HepG2 (cell line): ENCODE measurements around the gene PTGIS. TPM values are rescaled to one million over a fixed set of nuclear protein-coding genes. Genes with fewer than 3 reads are reported as not detected.

Experiments
- ATF1 ChIP-seq: IDR thresholded peaks from 2 replicates; pipeline ENCODE4 v1.6.1; 2016; ENCODE audit warnings: mild to moderate bottlenecking, control low read depth
- BORCS8-MEF2B ChIP-seq: sonication (generic); formaldehyde crosslinking; IDR thresholded peaks from 2 replicates; pipeline ENCODE4 v1.8.0; 2022; ENCODE audit warnings: mild to moderate bottlenecking, missing genetic modification reagents
- CHD4 ChIP-seq: fragments of 200-600 bp; sonication (generic); IDR thresholded peaks from 2 replicates; pipeline ENCODE4 v1.7.0; 2017; ENCODE audit warnings: mild to moderate bottlenecking, low read length, borderline replicate concordance
- DPF2 ChIP-seq: sonication (generic); formaldehyde crosslinking; IDR thresholded peaks from 2 replicates; pipeline ENCODE4 v1.4.0; 2020; ENCODE audit warnings: mild to moderate bottlenecking, low read depth, missing genetic modification reagents, borderline replicate concordance
- FOXA1 ChIP-seq, 2 experiments: fragments of 450-650 bp in 1 of 2; sonication (generic) in 1 of 2; formaldehyde crosslinking in 1 of 2; IDR thresholded peaks; 2 replicates each; pipeline versions ENCODE4 v1.4.0 to v1.6.1; 2016 to 2020; ENCODE audit warnings: missing genetic modification reagents in 1 of 2
- FOXA3 ChIP-seq: IDR thresholded peaks from 2 replicates; pipeline ENCODE4 v1.6.1; 2016; ENCODE audit warnings: missing genetic modification reagents, missing compliant biosample characterization
- FOXC1 ChIP-seq: sonication (generic); formaldehyde crosslinking; IDR thresholded peaks from 2 replicates; pipeline ENCODE4 v1.8.0; 2022; ENCODE audit warnings: mild to moderate bottlenecking, missing genetic modification reagents, borderline replicate concordance
- MXI1 ChIP-seq: IDR thresholded peaks from 3 replicates; pipeline ENCODE4 v1.6.1; 2012; ENCODE audit warnings: low read depth, low read length, inconsistent platforms, borderline replicate concordance
- MYC ChIP-seq: sonication (generic); formaldehyde crosslinking; IDR thresholded peaks from 2 replicates; pipeline ENCODE4 v1.9.0; 2021; ENCODE audit warnings: missing genetic modification reagents, borderline replicate concordance
- PHF20 ChIP-seq: sonication (generic); formaldehyde crosslinking; IDR thresholded peaks from 2 replicates; pipeline ENCODE4 v1.5.0; 2020; ENCODE audit warnings: mild to moderate bottlenecking, missing genetic modification reagents
- RBAK ChIP-seq: sonication (generic); formaldehyde crosslinking; IDR thresholded peaks from 2 replicates; pipeline ENCODE4 v1.5.1; 2020; ENCODE audit warnings: mild to moderate bottlenecking, missing genetic modification reagents
- SNAPC5 ChIP-seq: sonication (generic); formaldehyde crosslinking; IDR thresholded peaks from 2 replicates; pipeline ENCODE4 v1.8.1; 2023; ENCODE audit warnings: mild to moderate bottlenecking, missing genetic modification reagents, borderline replicate concordance
- SP2 ChIP-seq: sonication (generic); formaldehyde crosslinking; IDR thresholded peaks from 2 replicates; pipeline ENCODE4 v1.5.1; 2020; ENCODE audit warnings: mild to moderate bottlenecking, missing genetic modification reagents
- TEAD2 ChIP-seq: sonication (generic); formaldehyde crosslinking; IDR thresholded peaks from 2 replicates; pipeline ENCODE4 v1.9.0; 2021; ENCODE audit warnings: missing genetic modification reagents
- ZC3H13 ChIP-seq: sonication (generic); formaldehyde crosslinking; IDR thresholded peaks from 2 replicates; pipeline ENCODE4 v1.8.1; 2023; ENCODE audit warnings: mild to moderate bottlenecking, missing genetic modification reagents, moderate library complexity
- ZNF124 ChIP-seq: sonication (generic); formaldehyde crosslinking; IDR thresholded peaks from 2 replicates; pipeline ENCODE4 v1.4.0; 2020; ENCODE audit warnings: missing genetic modification reagents
- ZNF552 ChIP-seq: sonication (generic); formaldehyde crosslinking; IDR thresholded peaks from 2 replicates; pipeline ENCODE4 v1.9.0; 2022; ENCODE audit warnings: missing genetic modification reagents, mild to moderate bottlenecking, borderline replicate concordance
- ZNF687 ChIP-seq: sonication (generic); formaldehyde crosslinking; IDR thresholded peaks from 2 replicates; pipeline ENCODE4 v1.5.1; 2020; ENCODE audit warnings: mild to moderate bottlenecking, missing genetic modification reagents, moderate library complexity
- ZNF800 ChIP-seq: sonication (generic); formaldehyde crosslinking; IDR thresholded peaks from 2 replicates; pipeline ENCODE4 v1.4.0; 2020; ENCODE audit warnings: missing genetic modification reagents
- polyA plus RNA-seq, 8 experiments: library from polyadenylated mRNA; depleted of rRNA in 3 of 8; stranded (reverse) in 7 of 8; unstranded in 1 of 8; fragments of >200 nt; fragmentation: Illumina TruSeq in 4 of 8; extraction: Trizol in 4 of 8; gene quantifications; 2 replicates each; pipeline versions ENCODE4 v1.2.1 to v1.2.3, GENCODE V29; 2011 to 2016; ENCODE audit warnings: low read depth in 4 of 8, missing spikeins in 1 of 8, mixed read lengths in 1 of 8; ENCODE audit not compliant: insufficient read depth in 1 of 8
- total RNA-seq, 5 experiments: library from RNA; depleted of rRNA; stranded (reverse); fragments of >200 nt; fragmentation: Illumina TruSeq; extraction: Trizol; gene quantifications; 2 replicates each; pipeline ENCODE4 v1.2.3, GENCODE V29; 2016; ENCODE audit warnings: low read depth in 1 of 5
- TF ChIP-seq, protein P1 (sequence below): sonication (generic); formaldehyde crosslinking; IDR thresholded peaks from 2 replicates; pipeline ENCODE4 v1.4.0; 2020; ENCODE audit warnings: mild to moderate bottlenecking, missing genetic modification reagents
- TF ChIP-seq, protein P2 (sequence below): sonication (generic); formaldehyde crosslinking; IDR thresholded peaks from 2 replicates; pipeline ENCODE4 v1.4.0; 2020; ENCODE audit warnings: missing genetic modification reagents
- TF ChIP-seq, protein P3 (sequence below): sonication (generic); formaldehyde crosslinking; IDR thresholded peaks from 2 replicates; pipeline ENCODE4 v1.4.0; 2020; ENCODE audit warnings: missing genetic modification reagents, borderline replicate concordance

The PTGIS gene
- total and polyA plus RNA-seq, 2 of the 13 experiments (the other 11 are each of a cell fraction or from before 2014, with no cell fraction given) = not detected

DNA sequence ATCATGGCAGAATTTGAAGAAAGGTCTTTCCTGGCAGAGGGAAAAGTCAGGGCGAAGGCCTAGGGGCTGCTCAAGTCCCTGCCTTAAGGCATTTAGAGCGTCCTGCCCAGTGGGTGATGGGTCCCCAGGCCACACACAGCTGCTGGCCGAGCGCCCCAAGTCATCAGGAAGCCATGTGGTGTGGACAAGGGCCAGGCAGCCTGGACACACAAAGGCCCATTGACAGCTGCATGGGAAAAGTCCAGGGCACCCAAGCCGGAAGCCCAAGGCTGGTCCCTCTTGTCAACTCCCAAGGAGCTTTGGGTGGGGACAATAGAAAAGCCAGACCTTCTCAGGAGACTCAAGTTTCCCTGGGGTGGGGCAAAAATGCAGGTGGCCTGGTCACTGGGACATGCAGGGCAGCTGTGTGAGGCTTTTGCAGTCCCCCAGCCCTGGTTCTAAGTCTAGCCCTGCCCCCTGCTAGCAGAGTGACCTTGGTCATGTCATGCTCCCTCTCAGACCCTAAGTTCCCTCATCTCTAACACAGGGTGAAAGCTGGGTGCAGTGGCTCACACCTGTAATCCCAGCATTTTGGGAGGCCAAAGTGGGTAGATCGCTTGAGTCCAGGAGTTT lies 44.3 kb upstream of the PTGIS start (continued):
- no peak for TF ChIP-seq SNAPC5
- TF ChIP-seq SP2 (CRISPR knock-in tag) = no peak
- no peak; the same call in 1 of the 2 replicates for TF ChIP-seq DPF2 (CRISPR knock-in tag)
- TF ChIP-seq ZNF552 = no peak
- no peak for TF ChIP-seq ZNF800 (CRISPR knock-in tag)
- TF ChIP-seq, protein P1, sequence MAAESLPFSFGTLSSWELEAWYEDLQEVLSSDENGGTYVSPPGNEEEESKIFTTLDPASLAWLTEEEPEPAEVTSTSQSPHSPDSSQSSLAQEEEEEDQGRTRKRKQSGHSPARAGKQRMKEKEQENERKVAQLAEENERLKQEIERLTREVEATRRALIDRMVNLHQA (CRISPR knock-in tag) = no peak
- no peak for TF ChIP-seq ATF1 (CRISPR knock-in tag)
- TF ChIP-seq, protein P2, sequence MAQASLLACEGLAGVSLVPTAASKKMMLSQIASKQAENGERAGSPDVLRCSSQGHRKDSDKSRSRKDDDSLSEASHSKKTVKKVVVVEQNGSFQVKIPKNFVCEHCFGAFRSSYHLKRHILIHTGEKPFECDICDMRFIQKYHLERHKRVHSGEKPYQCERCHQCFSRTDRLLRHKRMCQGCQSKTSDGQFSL (CRISPR knock-in tag) = no peak
- TF ChIP-seq FOXC1 (CRISPR knock-in tag) = 0 out of 2 replicates have a peak, but pooled peaks have one; percentile 28
- TF ChIP-seq, protein P3, sequence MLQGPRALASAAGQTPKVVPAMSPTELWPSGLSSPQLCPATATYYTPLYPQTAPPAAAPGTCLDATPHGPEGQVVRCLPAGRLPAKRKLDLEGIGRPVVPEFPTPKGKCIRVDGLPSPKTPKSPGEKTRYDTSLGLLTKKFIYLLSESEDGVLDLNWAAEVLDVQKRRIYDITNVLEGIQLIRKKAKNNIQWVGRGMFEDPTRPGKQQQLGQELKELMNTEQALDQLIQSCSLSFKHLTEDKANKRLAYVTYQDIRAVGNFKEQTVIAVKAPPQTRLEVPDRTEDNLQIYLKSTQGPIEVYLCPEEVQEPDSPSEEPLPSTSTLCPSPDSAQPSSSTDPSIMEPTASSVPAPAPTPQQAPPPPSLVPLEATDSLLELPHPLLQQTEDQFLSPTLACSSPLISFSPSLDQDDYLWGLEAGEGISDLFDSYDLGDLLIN (CRISPR knock-in tag) = peak; percentile 62; the same call in 1 of the 2 replicates
- TF ChIP-seq MYC (CRISPR knock-in tag) = peak; percentile 90
- TF ChIP-seq CHD4 = 0 out of 2 replicates have a peak, but pooled peaks have one; percentile 60
- no peak for TF ChIP-seq FOXA1 (IDR thresholded peaks at IDR 0.05)
- peak; percentile 60; the same call in 1 of the 2 replicates for TF ChIP-seq FOXA1 (CRISPR knock-in tag; IDR thresholded peaks at IDR 0.05)
- TF ChIP-seq BORCS8-MEF2B (CRISPR knock-in tag) = no peak
- no peak for TF ChIP-seq TEAD2 (CRISPR knock-in tag)
- no peak for TF ChIP-seq ZC3H13
- TF ChIP-seq MXI1 = peak; percentile 50; the same call in 2 of the 3 replicates
- peak; percentile 93 for TF ChIP-seq ZNF687
- TF ChIP-seq ZNF124 (CRISPR knock-in tag) = no peak
- TF ChIP-seq RBAK (CRISPR knock-in tag) = no peak
- TF ChIP-seq PHF20 (CRISPR knock-in tag) = no peak
- peak; percentile 57 for TF ChIP-seq FOXA3
